HG02840 (cell line): ENCODE measurements around the gene SVEP1.

Source experiments
- ATAC-seq: cut with Tn5 transposase; IDR thresholded peaks from one replicate; pipeline ENCODE4 v1.9.1; 2021; ENCODE audit warnings: mild to moderate bottlenecking, moderate library complexity, moderate number of reproducible peaks; ENCODE audit not compliant: unreplicated experiment, low FRiP score

SVEP1 gene

GRCh38 chr9:110332766-110333165 lies 246.8 kb downstream of the SVEP1 start:
- ATAC-seq: no peak

GRCh38 chr9:110330484-110331105 lies 248.9 kb downstream of the SVEP1 start:
- ATAC-seq: no peak

GRCh38 chr9:110329639-110330230 lies 249.8 kb downstream of the SVEP1 start:
- ATAC-seq: no peak

- ATAC-seq: no peak
These were observed 250.8 kb downstream of the SVEP1 start for GRCh38 chr9:110328763-110329162.

DNA sequence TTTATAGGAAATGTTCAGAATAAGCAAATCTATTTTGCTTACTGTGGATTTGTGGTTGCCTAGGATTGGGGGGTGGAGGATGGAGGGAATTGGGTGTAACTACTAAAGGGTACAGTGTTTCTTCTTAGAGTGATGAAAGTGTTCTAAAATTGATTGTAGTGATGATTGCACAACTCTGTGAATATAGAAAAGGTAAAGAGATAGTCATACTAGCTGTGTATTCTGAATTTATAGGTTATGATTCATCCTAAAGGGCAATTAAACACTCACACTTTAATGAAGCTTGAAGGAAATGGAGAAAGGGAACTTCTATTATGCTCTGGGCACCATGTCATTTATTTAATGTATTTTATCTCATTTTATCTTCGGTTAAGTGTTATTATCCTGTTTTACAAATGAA lies 251.8 kb downstream of the SVEP1 start:
- ATAC-seq: no peak

DNA sequence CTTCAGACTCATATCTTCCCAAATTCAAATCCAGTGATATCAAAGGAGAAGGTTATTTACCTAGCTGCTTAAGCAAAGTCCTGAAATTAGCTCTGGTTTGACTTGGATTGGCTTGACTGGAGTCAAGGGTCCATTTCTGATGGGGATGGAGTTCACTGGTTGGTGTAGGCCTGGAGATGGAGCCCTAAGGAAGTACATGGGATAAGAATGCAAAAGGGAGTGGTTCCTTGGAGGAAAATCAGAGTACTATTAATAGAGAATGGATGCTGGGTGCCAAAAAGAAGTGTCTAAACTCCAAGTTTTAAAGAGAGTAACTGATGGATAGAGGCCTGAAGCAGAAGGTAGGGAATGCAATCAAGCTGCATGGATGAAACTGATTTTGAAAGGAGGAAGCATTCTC lies 255.7 kb downstream of the SVEP1 start:
- ATAC-seq: no peak

- ATAC-seq: no peak
These were observed 258.7 kb downstream of the SVEP1 start for GRCh38 chr9:110320651-110321445.

DNA sequence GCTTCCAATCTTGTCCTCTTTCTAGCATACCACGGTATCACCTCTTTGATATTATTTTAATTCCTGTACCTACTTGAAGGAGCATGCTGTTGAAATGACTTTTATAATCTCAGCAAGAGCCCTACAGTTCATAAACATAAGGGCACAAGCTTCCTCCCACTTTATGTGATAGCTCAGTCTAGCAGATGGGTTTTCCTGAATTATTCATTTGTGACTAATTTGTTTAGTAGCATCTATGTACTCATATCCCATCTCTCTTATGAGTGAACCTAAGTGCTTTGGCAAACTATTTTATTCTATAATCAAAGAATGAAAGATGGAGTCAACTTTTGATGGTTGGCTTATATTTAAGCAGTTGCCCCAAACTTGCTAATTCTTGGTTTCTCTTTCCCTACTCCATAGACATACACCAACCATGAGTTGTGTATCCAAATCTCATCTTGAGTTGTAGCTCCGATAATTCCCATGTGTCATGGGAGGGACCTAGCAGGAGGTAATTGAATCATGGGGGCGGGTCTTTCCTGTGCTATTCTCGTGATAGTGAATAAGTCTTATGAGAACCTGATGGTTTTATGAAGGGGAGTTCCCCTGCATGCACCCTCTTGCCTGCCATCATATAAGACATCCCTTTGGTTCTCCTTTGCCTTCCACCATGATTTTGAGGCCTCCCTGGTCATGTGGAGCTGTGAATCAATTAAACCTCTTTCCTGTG lies 259.6 kb downstream of the SVEP1 start:
- no peak for ATAC-seq

DNA sequence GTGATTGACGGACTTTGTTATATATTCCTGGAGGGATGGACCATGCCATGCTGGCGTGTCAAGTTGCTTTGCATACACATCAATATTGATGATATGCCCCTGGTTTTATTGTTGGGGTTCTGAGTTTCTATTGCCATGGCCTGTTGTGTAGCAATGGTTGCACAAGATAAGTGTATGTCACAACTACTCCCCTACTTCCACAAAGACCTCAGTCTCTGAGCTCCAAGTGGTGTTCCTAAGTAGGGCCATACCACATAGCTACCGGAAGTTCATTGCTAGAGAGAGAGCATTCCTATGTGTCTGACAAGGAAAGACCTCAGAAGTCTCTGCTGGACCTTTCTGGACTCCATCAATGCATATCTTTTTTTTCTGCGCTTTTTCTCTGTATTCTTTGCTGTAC lies 261.6 kb downstream of the SVEP1 start:
- ATAC-seq: no peak

DNA sequence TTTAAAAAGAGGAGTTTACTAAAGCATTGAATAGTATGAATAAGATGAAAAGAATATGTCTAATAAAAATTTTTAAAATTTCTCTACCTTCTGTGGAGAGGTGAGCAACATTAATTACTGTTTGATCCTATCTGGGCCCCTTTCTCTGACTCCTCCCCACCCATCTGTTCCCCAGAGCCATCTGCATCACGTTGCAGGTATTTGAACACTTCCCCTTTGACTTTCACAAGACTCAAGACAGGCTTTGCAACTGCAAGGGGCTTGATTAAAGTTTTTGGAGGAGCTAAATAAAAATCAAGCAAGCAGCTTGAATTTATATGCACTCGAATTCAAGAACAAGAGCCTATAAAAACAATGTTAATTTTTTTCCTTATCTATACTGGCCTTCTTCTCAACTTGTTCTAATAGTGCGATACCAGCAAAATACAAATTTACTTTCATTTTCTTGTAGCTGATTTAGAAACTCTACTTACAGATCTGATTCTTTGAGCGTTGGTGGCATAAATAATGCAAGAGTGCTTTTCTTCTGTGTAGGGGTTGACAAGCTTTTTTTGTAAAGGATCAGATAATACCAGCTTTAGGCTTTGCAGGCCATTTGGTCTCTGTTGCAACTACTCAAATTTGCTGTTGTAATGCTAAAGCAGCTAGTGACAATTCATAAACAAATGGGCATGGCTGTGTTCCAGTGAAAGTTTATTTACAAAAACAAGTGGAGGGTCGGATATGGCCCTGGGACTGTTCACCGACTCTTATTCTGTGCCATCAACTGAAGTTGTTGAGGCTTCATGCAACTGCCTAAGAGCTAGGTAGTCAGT lies 263.1 kb downstream of the SVEP1 start:
- ATAC-seq: peak; percentile 93
